ENCODE data around the gene PPP2R1B.

PPP2R1B gene

GRCh38 chr11:111702623-111703022 lies 63.6 kb downstream of the PPP2R1B start:
- TF ChIP-seq CTCF (IDR thresholded peaks at IDR 0.05; ENCODE audit: poor library complexity, severe bottlenecking): no peak
- Histone ChIP-seq H3K9me3 (ENCODE audit: severe bottlenecking) (no peaks in the 10 kb centered on the region), H3K27me3 (ENCODE audit: insufficient read depth, poor library complexity, severe bottlenecking) (no peaks in the 10 kb centered on the region), H3K4me3 (ENCODE audit: severe bottlenecking) (no peak overlapping the region), H3K27ac (ENCODE audit: poor library complexity, severe bottlenecking) (no peak overlapping the region), H3K36me3 (ENCODE audit: low read depth) (peaks cover 34% of the 10 kb centered on the region), H3K4me1 (ENCODE audit: insufficient read depth, poor library complexity, severe bottlenecking) (peaks cover 9% of the 10 kb centered on the region)
- DNase-seq (ENCODE audit: low spot score): no peak
- no peak for ATAC-seq (ENCODE audit: low read depth)

GRCh38 chr11:111700162-111700561 lies 66.0 kb downstream of the PPP2R1B start:
- H3K4me3 ChIP-seq (ENCODE audit: severe bottlenecking): no peak overlapping the region
- no peaks in the 10 kb centered on the region for H3K9me3 ChIP-seq (ENCODE audit: severe bottlenecking)
- no peaks in the 10 kb centered on the region for H3K4me1 ChIP-seq (ENCODE audit: insufficient read depth, poor library complexity, severe bottlenecking)
- H3K27me3 ChIP-seq (ENCODE audit: insufficient read depth, poor library complexity, severe bottlenecking): no peaks in the 10 kb centered on the region
- DNase-seq (ENCODE audit: low spot score): no peak
- no peak for ATAC-seq (ENCODE audit: low read depth)
- H3K36me3 ChIP-seq (ENCODE audit: low read depth): peaks cover 19% of the 10 kb centered on the region
- no peak for TF ChIP-seq CTCF (IDR thresholded peaks at IDR 0.05; ENCODE audit: poor library complexity, severe bottlenecking)
- H3K27ac ChIP-seq (ENCODE audit: poor library complexity, severe bottlenecking): no peak overlapping the region

GRCh38 chr11:111699579-111700156 lies 66.5 kb downstream of the PPP2R1B start:
- Histone ChIP-seq H3K27ac (ENCODE audit: poor library complexity, severe bottlenecking) (no peak overlapping the region), H3K27me3 (ENCODE audit: insufficient read depth, poor library complexity, severe bottlenecking) (no peaks in the 10 kb centered on the region), H3K4me3 (ENCODE audit: severe bottlenecking) (no peak overlapping the region), H3K36me3 (ENCODE audit: low read depth) (peaks cover 14% of the 10 kb centered on the region), H3K4me1 (ENCODE audit: insufficient read depth, poor library complexity, severe bottlenecking) (no peaks in the 10 kb centered on the region), H3K9me3 (ENCODE audit: severe bottlenecking) (no peaks in the 10 kb centered on the region)
- no peak for ATAC-seq (ENCODE audit: low read depth)
- DNase-seq (ENCODE audit: low spot score): no peak
- no peak for TF ChIP-seq CTCF (IDR thresholded peaks at IDR 0.05; ENCODE audit: poor library complexity, severe bottlenecking)

- no peaks in the 10 kb centered on the region for H3K4me1 ChIP-seq (ENCODE audit: insufficient read depth, poor library complexity, severe bottlenecking)
- H3K4me3 ChIP-seq (ENCODE audit: severe bottlenecking): no peak overlapping the region
- H3K9me3 ChIP-seq (ENCODE audit: severe bottlenecking): no peaks in the 10 kb centered on the region
- no peak for ATAC-seq (ENCODE audit: low read depth)
- TF ChIP-seq CTCF (IDR thresholded peaks at IDR 0.05; ENCODE audit: poor library complexity, severe bottlenecking): no peak
- no peak for DNase-seq (ENCODE audit: low spot score)
- no peaks in the 10 kb centered on the region for H3K27me3 ChIP-seq (ENCODE audit: insufficient read depth, poor library complexity, severe bottlenecking)
- peaks cover 14% of the 10 kb centered on the region for H3K36me3 ChIP-seq (ENCODE audit: low read depth)
- no peak overlapping the region for H3K27ac ChIP-seq (ENCODE audit: poor library complexity, severe bottlenecking)
Observed at GRCh38 chr11:111698852-111699559, 67.2 kb downstream of the PPP2R1B start.

GRCh38 chr11:111697933-111698371 lies 68.2 kb downstream of the PPP2R1B start:
- H3K36me3 ChIP-seq (ENCODE audit: low read depth): 0 out of 2 replicates have a peak, but pooled peaks cover 7% of the 10 kb centered on the region

More at GRCh38 chr11:111697933-111698371, 68.2 kb downstream of the PPP2R1B start:
- Histone ChIP-seq H3K4me1 (ENCODE audit: insufficient read depth, poor library complexity, severe bottlenecking) (no peaks in the 10 kb centered on the region), H3K27ac (ENCODE audit: poor library complexity, severe bottlenecking) (no peak overlapping the region), H3K9me3 (ENCODE audit: severe bottlenecking) (no peaks in the 10 kb centered on the region), H3K4me3 (ENCODE audit: severe bottlenecking) (no peak overlapping the region), H3K27me3 (ENCODE audit: insufficient read depth, poor library complexity, severe bottlenecking) (no peaks in the 10 kb centered on the region)
- DNase-seq (ENCODE audit: low spot score) (no peak), ATAC-seq (ENCODE audit: low read depth) (no peak)
- TF ChIP-seq CTCF (IDR thresholded peaks at IDR 0.05; ENCODE audit: poor library complexity, severe bottlenecking): no peak
